ENCODE measurements around the gene PTGIS.
A peak's percentile ranks its signal among the peaks of the same experiment; 100 is the strongest.
"Not testable (repeated sequence)": the region's sequence is repeated elsewhere in the genome, so short reads cannot be mapped to it uniquely, and the experiment has no call there.

PTGIS gene

GRCh38 chr20:49567421-49568277 is at the start of gene PTGIS:
Gene PTGIS, minus strand, starts transcription at chr20:49568137. Its CDS starts 21 bp downstream, at chr20:49568116.
- DNase-seq: no peak

DNA sequence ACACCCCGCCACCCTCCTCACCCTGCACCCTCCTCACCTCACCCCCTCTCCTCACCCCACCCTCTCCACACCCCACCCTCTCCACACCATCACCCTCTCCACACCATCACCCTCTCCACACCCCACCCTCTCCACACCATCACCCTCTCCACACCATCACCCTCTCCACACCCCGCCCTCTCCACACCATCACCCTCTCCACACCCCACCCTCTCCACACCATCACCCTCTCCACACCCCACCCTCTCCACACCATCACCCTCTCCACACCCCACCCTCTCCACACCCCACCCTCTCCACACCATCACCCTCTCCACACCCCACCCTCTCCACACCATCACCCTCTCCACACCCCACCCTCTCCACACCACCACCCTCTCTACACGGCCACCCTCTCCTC is 49.5 kb upstream of the PTGIS start:
- DNase-seq: not testable (repeated sequence)

DNA sequence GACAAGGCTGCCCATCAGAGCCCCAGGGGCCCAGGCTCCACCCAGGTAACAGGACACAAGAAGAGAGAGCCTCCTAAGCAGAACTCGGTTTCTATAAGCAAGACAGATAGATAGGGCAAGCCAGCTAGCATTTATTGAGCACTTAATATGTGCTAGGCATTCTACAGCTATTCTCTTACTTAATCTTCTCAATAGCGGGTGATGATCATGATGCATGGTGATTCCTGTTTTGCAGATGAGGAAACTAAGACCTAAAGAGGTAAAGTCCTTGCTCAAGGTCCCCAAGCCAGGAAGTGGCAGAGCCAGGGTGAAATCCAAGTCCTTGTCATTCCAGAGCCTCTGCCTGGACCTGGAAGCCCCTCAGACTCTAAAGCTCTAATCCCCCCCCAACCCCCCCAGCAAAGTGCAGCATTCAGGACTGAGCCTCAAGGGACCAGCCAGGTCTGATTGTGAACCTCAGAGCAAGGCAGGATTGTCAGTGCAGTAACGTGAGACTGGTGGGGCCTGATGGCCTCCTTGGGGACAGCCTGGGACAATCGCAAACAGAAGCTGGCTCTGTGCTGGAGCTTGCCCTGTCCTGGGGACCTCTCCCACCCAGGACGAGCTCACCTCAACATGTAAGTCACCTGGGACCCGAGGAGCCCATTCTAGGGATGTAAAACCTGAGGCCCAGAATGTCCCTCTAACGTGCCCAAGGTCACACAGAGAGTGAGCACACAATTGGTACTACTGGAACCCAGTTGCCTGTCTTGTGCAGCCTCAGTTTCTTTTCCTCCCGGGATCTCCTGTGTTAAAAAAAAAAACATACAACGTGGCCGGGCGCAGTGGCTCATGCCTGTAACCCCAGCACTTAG is 48.4 kb upstream of the PTGIS start:
- DNase-seq: no peak

DNA sequence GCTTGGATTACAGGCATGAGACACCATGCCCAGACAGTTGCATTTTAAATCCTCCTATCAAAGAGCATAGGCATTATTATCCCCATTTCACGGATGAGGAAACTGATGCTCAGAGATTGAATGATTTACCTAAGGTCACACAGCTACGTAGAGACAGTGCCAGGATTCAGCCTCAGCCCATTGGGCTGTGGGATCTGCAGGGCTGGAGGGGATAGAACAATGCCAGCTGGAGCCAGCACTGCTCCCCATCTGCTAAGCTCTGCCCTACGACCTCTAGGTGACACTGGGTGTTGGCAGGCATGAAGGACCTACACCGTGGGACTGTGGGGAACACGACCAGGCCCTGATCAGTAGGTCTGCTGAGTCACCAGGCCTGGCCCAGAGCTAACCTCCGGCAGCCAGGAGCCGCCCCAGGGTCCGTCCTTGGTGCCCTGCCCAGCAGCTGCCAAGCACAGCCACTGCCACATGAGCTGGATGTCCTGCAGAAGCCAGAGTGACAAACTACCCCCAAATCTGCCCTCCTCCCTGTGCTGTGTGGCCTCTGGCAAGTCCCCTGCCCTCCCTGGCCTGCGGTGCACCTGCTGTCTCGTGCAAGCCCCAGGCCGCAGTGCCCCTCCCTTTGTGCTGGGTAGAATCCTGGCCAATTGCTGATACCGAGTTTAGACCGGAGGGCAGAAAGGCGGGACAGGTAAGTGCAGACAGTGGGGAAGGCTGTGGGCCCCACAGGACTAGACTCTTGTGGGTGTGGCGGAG is 47.6 kb upstream of the PTGIS start:
- no peak for DNase-seq

DNA sequence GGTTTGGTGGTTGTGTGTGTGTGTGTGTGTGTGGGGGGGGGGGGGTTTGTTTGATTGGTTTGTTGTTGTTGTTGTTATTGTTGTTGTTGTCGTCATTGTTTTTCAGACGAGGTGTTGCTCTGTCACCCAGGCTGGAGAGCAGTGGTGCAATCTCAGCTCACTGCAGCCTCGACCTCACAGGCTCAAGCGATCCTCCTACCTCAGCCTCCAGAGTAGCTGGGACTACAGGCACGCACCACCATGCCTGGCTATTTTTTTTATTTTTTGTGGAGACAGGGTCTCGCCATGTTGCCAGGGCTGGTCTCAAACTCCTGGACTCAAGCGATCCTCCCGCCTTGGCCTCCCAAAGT is 47.1 kb upstream of the PTGIS start:
- DNase-seq: not testable (repeated sequence)

DNA sequence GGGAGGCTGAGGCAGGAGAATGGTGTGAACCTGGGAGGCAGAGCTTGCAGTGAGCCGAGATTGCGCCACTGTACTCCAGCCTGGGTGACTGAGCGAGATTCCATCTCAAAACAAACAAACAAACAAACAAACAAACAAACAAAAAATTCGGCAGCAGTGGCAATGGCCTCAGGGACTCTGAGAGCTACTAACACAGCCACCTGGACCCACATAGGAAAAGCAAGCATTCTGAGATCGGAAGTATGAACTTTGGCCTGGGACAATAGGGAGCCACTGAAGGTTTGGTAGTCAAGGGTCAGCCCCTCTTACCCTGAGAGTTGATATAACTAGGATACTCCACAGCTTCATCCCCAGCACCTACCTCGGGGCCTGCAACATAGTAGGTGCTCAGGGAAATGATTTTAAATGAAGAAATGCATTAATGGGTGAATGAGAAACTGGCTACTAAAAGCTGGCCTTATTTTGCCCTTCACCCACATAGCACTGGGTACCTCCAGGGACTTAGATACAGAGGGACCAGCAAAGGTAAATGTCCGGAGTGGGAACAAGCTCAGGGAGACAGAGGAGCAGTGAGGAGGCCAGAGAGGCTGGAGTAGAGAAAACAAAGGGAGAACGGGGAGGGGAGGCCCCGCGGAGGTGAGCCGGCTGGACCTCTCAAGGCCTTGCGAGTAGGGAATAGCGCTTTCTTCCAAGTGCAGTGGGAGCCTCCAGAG is 46.6 kb upstream of the PTGIS start:
- no peak for DNase-seq

GRCh38 chr20:49612127-49612738 is 44.3 kb upstream of the PTGIS start:
- no peak for DNase-seq

GRCh38 chr20:49611539-49612126 is 43.7 kb upstream of the PTGIS start:
- not testable (repeated sequence) for DNase-seq

DNA sequence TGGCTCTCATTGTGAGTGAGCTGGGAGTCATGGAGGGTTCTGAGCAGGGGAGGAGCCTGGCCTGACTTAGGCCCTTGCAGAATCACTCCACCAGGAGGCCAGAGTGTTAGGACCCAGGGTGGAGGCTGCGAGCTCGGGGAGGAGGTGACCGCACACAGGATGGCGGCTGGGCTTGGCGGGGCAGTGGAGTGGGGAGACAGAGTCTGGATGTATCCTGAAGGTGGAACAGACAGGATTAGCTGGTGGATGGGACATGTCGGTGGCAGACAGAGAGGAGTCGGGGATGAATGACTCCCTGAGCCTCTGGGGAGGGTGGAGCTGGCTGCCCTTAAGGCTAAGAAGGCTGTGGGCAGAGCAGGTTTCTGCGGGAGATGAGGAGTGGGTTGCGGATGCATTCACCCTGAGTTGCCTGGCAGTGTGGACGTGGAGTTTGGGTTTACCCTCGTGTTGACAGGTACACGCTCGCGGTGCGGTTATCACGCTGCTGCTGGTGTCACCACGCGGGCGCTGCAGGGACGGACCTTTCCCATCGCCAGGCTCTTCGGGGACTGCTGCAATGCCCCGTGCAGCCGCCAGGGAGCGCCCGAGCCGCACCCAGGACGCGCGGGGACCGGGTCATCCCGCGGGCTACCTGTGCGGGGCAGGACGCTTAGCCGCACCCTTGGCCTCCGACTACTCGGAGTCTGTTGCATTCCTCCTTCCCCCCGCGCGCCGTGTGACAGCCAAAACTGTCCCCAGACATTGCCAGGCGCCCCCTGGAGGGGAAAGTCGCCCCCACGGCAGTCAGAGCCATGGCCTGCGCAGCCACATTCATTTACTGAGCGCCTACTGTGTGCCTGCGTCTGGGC is 43.0 kb upstream of the PTGIS start:
- peak; percentile 87 for DNase-seq

DNA sequence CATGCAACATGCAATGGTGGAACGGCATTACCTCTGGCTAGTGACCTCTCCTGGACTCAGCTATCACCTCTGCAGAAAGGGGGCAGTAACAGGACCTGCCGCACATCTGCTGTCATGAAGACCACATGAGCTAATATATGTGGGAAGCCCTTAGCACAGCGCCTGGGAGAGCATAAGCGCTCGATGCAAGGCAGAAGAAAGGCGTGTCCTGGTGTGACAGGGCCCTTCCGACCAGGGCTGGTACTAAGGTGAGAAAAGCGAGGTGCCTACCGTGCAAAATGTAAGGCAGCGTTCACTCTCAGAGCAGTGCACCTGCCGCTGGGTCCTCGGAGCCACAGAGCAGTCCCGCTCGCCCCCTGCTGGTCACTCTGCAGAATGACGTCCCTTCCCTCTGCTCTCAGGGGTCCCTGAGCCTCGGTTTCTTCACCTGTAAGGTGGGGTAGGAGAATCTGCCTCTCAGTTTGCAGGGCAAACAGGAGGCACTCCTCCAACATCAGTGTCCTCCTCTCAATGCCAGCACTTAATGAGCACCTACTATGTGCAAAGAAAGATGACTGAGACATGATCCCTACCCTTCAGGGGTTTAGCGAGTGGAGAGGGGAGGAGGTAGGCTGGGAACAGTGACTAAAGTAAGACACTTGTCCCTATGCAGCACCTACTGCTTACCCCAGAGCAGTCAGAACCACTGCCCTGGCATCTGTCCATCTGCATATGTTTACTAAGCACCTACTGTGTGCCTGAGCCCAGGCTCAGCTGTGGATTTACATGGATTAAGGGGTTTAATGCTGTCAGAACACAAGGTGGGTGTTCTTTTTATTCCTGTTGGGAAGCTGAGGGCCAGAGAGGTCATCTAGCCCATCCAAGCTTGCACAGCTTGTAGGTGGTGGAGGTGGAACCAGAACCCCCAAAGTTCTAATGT is 41.1 kb upstream of the PTGIS start:
- peak; percentile 56 for DNase-seq

DNA sequence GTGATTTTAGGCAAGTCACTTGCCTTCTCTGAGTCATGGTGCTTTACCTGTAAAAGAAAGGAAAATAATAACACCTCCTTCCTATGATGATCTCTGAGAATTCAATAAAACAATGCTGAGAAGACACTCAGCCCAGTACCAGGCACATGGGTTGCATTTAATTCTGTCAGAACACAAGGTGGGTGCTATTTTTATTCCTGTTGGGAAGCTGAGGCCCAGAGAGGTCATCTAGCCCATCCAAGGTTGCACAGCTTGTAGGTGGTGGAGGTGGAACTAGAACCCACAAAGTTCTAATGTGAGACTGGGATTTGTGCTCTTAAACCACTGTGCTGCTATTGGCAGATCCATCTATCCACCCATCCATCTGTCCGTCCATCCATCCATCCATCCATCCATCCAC is 39.6 kb upstream of the PTGIS start:
- no peak for DNase-seq

- no peak for DNase-seq
Observed at GRCh38 chr20:49603209-49603627, 35.3 kb upstream of the PTGIS start.

GRCh38 chr20:49602345-49603208 is 34.6 kb upstream of the PTGIS start:
- no peak for DNase-seq

GRCh38 chr20:49601153-49601924 is 33.4 kb upstream of the PTGIS start:
- no peak for DNase-seq

DNA sequence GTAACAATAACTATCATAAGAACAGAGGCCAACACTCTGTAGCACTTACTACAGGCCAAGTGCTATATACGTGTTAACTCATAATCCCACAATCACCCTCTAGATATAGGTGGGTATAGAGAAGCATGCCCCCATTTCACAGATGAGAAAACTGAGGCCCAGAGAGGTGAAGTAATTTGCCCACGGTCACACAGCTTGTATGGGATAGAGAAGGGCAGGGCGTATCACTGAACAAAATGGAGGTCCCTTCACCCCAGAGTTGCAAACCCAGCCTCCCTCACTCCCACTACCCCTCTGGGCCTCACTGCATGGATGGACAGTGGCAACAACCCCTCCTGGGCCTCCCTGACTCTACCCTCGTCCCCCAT is 31.8 kb upstream of the PTGIS start:
- no peak for DNase-seq

DNA sequence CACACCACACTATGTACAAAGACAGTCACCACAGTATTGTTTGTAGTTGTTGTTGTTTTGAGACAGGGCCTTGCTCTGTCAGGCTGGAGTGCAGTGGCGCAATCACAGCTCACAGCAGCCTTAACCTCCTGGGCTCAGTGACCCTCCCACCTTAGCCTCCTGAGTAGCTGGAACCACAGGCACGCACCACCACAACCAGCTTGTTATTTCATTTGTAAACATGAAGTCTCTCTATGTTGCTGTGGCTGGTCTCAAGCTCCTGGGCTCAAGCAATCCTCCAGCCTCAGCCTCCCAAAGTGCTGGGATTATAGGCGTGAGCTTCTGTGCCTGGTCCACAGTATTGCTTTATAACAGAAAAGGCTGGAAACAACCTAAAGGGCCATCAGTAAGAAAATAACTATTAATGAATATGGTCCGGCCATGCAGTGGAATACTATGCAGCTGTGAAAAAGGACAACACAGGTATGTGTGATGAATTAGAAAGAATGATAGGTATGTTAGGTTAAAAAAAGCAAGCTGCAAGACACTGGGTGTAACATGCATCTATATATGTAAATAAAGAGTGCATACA is 30.0 kb upstream of the PTGIS start:
- no peak for DNase-seq

DNA sequence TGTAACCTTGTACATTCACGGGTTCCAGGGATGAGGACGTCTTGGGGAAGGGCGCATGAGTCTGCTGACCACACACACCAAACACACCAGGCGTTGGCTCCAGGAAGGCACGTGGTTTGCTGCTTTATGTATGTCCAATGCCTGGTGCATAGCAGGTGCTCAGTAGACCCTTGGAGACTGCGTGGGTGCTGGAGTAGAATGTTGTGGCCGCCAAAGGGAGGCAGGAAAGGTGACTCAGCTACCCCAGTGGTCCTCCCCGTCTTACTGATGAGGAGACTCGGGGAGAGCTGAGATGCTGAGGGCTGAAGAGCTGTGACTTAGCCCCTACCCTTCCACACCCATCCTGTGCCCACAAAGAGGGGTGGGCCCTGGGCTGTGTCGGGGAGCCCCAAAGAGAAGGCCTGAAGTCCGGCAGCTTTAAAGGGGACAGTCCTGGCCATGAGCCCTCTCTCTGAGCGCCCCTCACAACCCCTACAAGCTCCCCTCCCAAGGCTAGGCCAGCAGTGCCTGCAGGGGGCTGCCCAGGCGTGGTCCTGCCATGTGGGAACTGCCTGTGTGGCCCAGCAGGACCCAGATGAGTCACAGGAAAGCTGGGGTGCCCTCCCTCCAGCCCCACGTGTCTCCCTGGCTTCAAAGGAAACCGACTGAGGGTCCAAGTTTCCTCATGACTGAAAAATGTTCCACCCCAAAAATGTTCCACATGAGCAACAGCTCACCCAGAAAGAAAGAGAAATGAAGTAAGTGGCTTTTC is 28.0 kb upstream of the PTGIS start:
- no peak for DNase-seq

All from T1000 (cell line).